GM12891 (cell line): ENCODE measurements around the gene SLC17A9.

ENCODE experiments used
- POLR2A ChIP-seq: IDR thresholded peaks from 2 replicates; pipeline ENCODE4 v1.6.1; 2011; ENCODE audit warnings: low read depth, low read length, control low read depth
- POLR2AphosphoS5 ChIP-seq: IDR thresholded peaks from 2 replicates; pipeline ENCODE4 v1.6.1; 2011; ENCODE audit warnings: low read depth, low read length, control low read depth
- POU2F2 ChIP-seq: IDR thresholded peaks from 2 replicates; pipeline ENCODE4 v1.6.1; 2011; ENCODE audit warnings: low read depth, mild to moderate bottlenecking, control low read depth, low read length, moderate library complexity
- SPI1 ChIP-seq: IDR thresholded peaks from 2 replicates; pipeline ENCODE4 v1.6.1; 2011; ENCODE audit warnings: low read depth, low read length, control low read depth
- TAF1 ChIP-seq: IDR thresholded peaks from 2 replicates; pipeline ENCODE4 v1.6.1; 2011; ENCODE audit warnings: low read depth, low read length, control low read depth

DNA sequence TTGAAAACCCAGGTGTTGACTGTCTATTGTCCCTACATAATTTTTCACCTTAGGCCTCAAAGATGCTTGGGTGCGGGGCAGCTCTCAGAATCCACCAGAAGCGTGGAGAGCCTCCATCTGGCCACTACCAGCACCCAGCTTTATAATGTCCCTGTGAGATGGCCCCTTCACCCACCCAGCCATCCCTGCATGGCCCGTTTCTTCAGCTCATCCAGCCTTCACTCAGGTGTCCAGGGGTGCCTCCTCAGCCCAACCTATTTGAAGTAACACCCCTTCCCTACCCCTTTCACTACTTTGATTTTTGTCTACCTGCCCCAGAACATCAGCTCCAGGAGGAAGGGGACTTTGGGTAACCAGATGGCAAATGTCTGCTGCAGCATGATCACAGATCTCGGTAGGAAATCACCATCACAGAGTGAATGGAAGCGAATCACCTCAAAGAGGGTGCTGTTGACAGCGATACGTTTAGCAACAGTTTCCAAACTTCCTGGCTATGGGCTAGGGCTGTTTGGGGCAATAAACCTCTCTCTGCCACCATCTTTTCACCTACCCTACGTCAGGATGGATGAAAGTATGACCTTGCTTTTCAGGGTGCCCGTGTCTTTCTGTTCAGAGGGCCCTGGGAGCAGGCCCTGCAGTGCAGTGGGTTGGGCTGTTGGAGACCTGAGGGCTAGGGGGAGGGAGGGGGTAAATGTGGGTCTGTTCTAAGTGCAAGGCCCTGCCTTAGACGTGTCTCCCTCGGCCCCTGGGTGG, 1.2 kb upstream of the SLC17A9 start:
- TF ChIP-seq POLR2A (no peak), POU2F2 (no peak), POLR2AphosphoS5 (no peak), TAF1 (no peak), SPI1 (no peak)
